Tibial artery (tissue), 4 donors: Measurements from ENCODE around the gene KIF16B.

Source experiments
- DNase-seq, 2 donors: peaks; one replicate each; pipeline ENCODE4 v3.0.0-alpha.2; 2019
- H3K27ac ChIP-seq, 2 donors: fragments of 200-600 bp; sonication (generic) in 1 of 2; 1 replicate in 1 of 2; 2 replicates in 1 of 2; pipeline ENCODE4 v1.5.1; 2018 to 2019; ENCODE audit warnings: mild to moderate bottlenecking in 1 of 2
- H3K27me3 ChIP-seq, 2 donors: fragments of 200-600 bp; sonication (generic) in 1 of 2; one replicate each; pipeline versions ENCODE4 v1.5.1 to v1.6.0; 2016 to 2019
- H3K36me3 ChIP-seq, 3 donors: fragments of 200-600 bp; sonication (generic) in 2 of 3; one replicate each; pipeline ENCODE4 v1.5.1; 2016 to 2019; ENCODE audit warnings: mild to moderate bottlenecking in 2 of 3
- H3K4me1 ChIP-seq, 4 donors: fragments of 200-600 bp; sonication (generic) in 2 of 4; 1 replicate in 3 of 4; 2 replicates in 1 of 4; pipeline ENCODE4 v1.5.1; 2016 to 2019
- H3K4me3 ChIP-seq, 2 donors: fragments of 200-600 bp; sonication (generic) in 1 of 2; 1 replicate in 1 of 2; 2 replicates in 1 of 2; pipeline ENCODE4 v1.5.1; 2018 to 2019; ENCODE audit warnings: mild to moderate bottlenecking in 2 of 2
- H3K9me3 ChIP-seq, 3 donors: fragments of 200-600 bp; sonication (generic) in 1 of 3; one replicate each; pipeline ENCODE4 v1.5.1; 2016 to 2019
- CTCF ChIP-seq, 2 experiments: fragments of 200-600 bp in 1 of 2; fragments of 450-650 bp in 1 of 2; IDR thresholded peaks; one replicate each; pipeline ENCODE4 v1.5.1; 2017 to 2019; ENCODE audit warnings: antibody characterized with exemption in 2 of 2, mild to moderate bottlenecking in 1 of 2, moderate library complexity in 1 of 2
- intact Hi-C: fragments of 100-400 bp; cut with DNase I; formaldehyde crosslinking; loops from one replicate; pipeline ENCODE4 v1.15.0; 2023; ENCODE audit warnings: low total_unique reads

The KIF16B gene

GRCh38 chr20:16556301-16556700, 16.9 kb downstream of the KIF16B start:
- no peaks in the 10 kb centered on the region for H3K36me3 ChIP-seq
- H3K27ac ChIP-seq: no peak overlapping the region
- intact Hi-C loops: no loop called here
- H3K27me3 ChIP-seq: no peaks in the 10 kb centered on the region
- peaks cover 0 to 23% (median 10%) of the 10 kb centered on the region in 4 donors for H3K4me1 ChIP-seq
- no peak for TF ChIP-seq CTCF (IDR thresholded peaks at IDR 0.05)
- no peak for DNase-seq
- H3K9me3 ChIP-seq: no peaks in the 10 kb centered on the region
- H3K4me3 ChIP-seq: no peak overlapping the region

GRCh38 chr20:16555754-16556153, 17.5 kb downstream of the KIF16B start:
- Histone ChIP-seq H3K4me3 (no peak overlapping the region), H3K9me3 (no peaks in the 10 kb centered on the region), H3K4me1 (peaks cover 0 to 23% (median 10%) of the 10 kb centered on the region in 4 donors), H3K36me3 (no peaks in the 10 kb centered on the region), H3K27me3 (no peaks in the 10 kb centered on the region), H3K27ac (no peak overlapping the region)
- intact Hi-C loops: no loop called here
- no peak for TF ChIP-seq CTCF (IDR thresholded peaks at IDR 0.05)
- no peak for DNase-seq

GRCh38 chr20:16554766-16555543, 18.3 kb downstream of the KIF16B start:
- TF ChIP-seq CTCF (IDR thresholded peaks at IDR 0.05): no peak
- intact Hi-C loops: no loop called here
- no peak overlapping the region for H3K27ac ChIP-seq
- DNase-seq: no peak
- H3K36me3 ChIP-seq: no peaks in the 10 kb centered on the region
- no peaks in the 10 kb centered on the region for H3K27me3 ChIP-seq
- no peak overlapping the region for H3K4me3 ChIP-seq
- peaks cover 0 to 23% (median 10%) of the 10 kb centered on the region in 4 donors for H3K4me1 ChIP-seq
- no peaks in the 10 kb centered on the region for H3K9me3 ChIP-seq

DNA sequence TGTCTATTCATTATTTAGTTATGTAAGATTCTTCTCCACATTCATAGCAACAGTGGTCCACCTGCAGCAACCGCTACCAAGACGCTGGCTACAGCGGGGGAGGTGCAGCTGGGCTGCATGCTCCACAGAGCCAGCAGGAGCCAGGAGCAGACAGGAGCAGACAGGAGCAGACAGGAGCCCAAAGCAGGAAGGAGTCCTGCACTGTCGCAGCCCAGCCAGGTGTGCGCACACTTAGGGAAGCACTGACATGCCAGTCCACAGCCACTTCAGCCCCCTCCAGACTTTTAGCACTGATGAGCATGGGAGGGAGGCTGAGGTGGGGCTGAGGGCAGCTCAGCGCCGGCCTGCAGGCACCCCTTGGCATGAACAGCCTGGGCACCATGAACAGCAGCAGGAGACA, 19.6 kb downstream of the KIF16B start:
- Histone ChIP-seq H3K36me3 (no peaks in the 10 kb centered on the region), H3K4me1 (peaks cover 0 to 23% (median 10%) of the 10 kb centered on the region in 4 donors), H3K4me3 (no peak overlapping the region), H3K27me3 (no peaks in the 10 kb centered on the region), H3K9me3 (no peaks in the 10 kb centered on the region), H3K27ac (no peak overlapping the region)
- DNase-seq: no peak
- intact Hi-C loops: no loop called here
- no peak for TF ChIP-seq CTCF (IDR thresholded peaks at IDR 0.05)

GRCh38 chr20:16553101-16553500, 20.1 kb downstream of the KIF16B start:
- no peak for TF ChIP-seq CTCF (IDR thresholded peaks at IDR 0.05)
- Histone ChIP-seq H3K36me3 (no peaks in the 10 kb centered on the region), H3K4me1 (peaks cover 0 to 23% (median 10%) of the 10 kb centered on the region in 4 donors), H3K4me3 (no peak overlapping the region), H3K27me3 (no peaks in the 10 kb centered on the region), H3K27ac (no peak overlapping the region), H3K9me3 (no peaks in the 10 kb centered on the region)
- no peak for DNase-seq
- intact Hi-C loops: no loop called here
